Measurements from ENCODE around the gene TNIK. TPM values are rescaled to one million over a fixed set of nuclear protein-coding genes. Genes with fewer than 3 reads are reported as not detected.

The TNIK gene
- total RNA-seq, 4 donors from 2014 or later = 32.9 to 41.7 (median 38.0) TPM

GRCh38 chr3:171435143-171435542, 25.1 kb downstream of the TNIK start:
- Histone ChIP-seq H3K9me3 (no peaks in the 10 kb centered on the region), H3K4me1 (peaks cover 0 to 20% (median 0%) of the 10 kb centered on the region in 3 donors), H3K27me3 (no peaks in the 10 kb centered on the region), H3K36me3 (no peaks in the 10 kb centered on the region), H3K27ac (no peak overlapping the region), H3K4me3 (no peak overlapping the region)
- no peak for ATAC-seq
- WGBS, 2 donors (ENCODE audit: low coverage in 1 of 2) = 75 to 100% methylated on average over 1 of the region's 1 CpG
- TF ChIP-seq POLR2A (IDR thresholded peaks at IDR 0.05) = no peak
- no peak for TF ChIP-seq EP300 (IDR thresholded peaks at IDR 0.05)
- no peak for TF ChIP-seq CTCF (IDR thresholded peaks at IDR 0.05)
- TF ChIP-seq POLR2AphosphoS5 (IDR thresholded peaks at IDR 0.05) = no peak

DNA sequence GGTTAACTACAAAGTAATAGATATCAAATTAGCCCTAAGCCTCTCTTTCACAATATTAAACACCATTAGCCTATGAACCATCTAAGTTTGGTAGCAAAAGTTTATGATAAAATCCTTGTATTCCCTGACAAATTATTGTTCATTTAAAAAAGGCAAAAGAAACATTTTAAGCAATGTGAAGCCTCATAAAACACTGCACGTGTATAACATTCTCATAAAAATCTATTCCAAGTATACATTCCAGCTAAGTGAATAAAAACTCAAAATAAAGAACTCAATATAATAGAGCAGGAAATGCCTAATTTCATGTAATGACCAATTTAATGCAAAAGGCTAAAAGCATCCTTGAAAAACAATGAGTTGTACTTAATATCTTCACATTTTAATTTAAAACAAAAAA, 27.7 kb downstream of the TNIK start:
- Histone ChIP-seq H3K4me1 (peaks cover 0 to 18% (median 0%) of the 10 kb centered on the region in 3 donors), H3K4me3 (no peak overlapping the region), H3K27me3 (no peaks in the 10 kb centered on the region), H3K36me3 (no peaks in the 10 kb centered on the region), H3K27ac (no peak overlapping the region), H3K9me3 (no peaks in the 10 kb centered on the region)
- ATAC-seq = no peak
- TF ChIP-seq EP300 (IDR thresholded peaks at IDR 0.05) (no peak), POLR2A (IDR thresholded peaks at IDR 0.05) (no peak), POLR2AphosphoS5 (IDR thresholded peaks at IDR 0.05) (no peak), CTCF (IDR thresholded peaks at IDR 0.05) (no peak)
- 40 to 55% methylated on average over 1 of the region's 1 CpG for WGBS, 2 donors (ENCODE audit: low coverage in 1 of 2)

DNA sequence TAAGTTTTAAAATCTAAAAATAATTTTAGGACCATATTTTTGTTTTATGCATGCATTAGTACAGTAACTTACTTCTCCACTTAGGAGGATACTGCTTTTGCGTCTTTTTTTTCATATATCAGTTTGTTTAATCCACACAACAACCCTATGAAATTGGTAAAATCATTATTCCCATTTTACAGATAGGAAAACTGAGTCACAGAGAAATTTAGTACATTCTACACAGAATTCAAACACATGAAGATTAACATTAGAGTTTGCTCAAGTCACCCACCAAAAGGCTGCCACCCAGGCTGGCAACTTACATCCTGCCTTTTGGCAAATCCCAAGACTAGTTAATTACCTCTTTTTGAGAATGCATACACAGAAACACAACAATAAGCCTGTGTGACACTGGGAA, 28.7 kb downstream of the TNIK start:
- no peaks in the 10 kb centered on the region for H3K9me3 ChIP-seq
- no peak overlapping the region for H3K27ac ChIP-seq
- peaks cover 0 to 8% (median 0%) of the 10 kb centered on the region in 3 donors for H3K4me1 ChIP-seq
- 100% methylated on average over 1 of the region's 1 CpG; no CpG with 5 or more reads in 1 of the 2 donors for WGBS, 2 donors (ENCODE audit: low coverage in 1 of 2)
- no peaks in the 10 kb centered on the region for H3K36me3 ChIP-seq
- ATAC-seq = no peak
- TF ChIP-seq EP300 (IDR thresholded peaks at IDR 0.05) = no peak
- TF ChIP-seq POLR2A (IDR thresholded peaks at IDR 0.05) = no peak
- no peak for TF ChIP-seq POLR2AphosphoS5 (IDR thresholded peaks at IDR 0.05)
- no peak for TF ChIP-seq CTCF (IDR thresholded peaks at IDR 0.05)
- H3K27me3 ChIP-seq = no peaks in the 10 kb centered on the region
- H3K4me3 ChIP-seq = no peak overlapping the region

DNA sequence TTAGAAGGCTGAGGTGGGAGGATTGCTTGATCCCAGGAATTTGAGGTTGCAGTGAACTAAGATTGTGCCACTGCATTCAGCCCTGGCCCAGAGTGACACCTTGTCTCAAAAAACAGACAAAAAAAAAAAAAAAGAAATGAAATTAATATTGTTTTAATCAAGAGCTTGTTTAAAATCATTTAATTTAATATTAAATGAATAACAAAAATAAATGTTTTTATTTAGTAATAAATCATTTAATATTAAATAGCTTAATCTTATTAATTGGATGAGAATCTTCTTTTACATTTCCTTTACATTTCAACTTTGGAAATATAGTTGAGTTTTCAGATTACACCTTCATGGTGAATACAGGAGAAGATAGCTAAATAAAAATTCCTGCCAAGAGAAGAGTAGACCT, 29.7 kb downstream of the TNIK start:
- no peak for ATAC-seq
- Histone ChIP-seq H3K4me1 (no peaks in the 10 kb centered on the region), H3K36me3 (no peaks in the 10 kb centered on the region), H3K27ac (no peak overlapping the region), H3K9me3 (no peaks in the 10 kb centered on the region), H3K27me3 (no peaks in the 10 kb centered on the region), H3K4me3 (no peak overlapping the region)
- no peak for TF ChIP-seq EP300 (IDR thresholded peaks at IDR 0.05)
- TF ChIP-seq POLR2A (IDR thresholded peaks at IDR 0.05) = no peak
- no peak for TF ChIP-seq POLR2AphosphoS5 (IDR thresholded peaks at IDR 0.05)
- TF ChIP-seq CTCF (IDR thresholded peaks at IDR 0.05) = no peak

GRCh38 chr3:171429635-171430034, 30.6 kb downstream of the TNIK start:
- H3K4me3 ChIP-seq = no peak overlapping the region
- no peak for ATAC-seq
- no peaks in the 10 kb centered on the region for H3K27me3 ChIP-seq
- H3K4me1 ChIP-seq = no peaks in the 10 kb centered on the region
- H3K36me3 ChIP-seq = no peaks in the 10 kb centered on the region
- 94 to 100% methylated on average over 1 to 2 of the region's 2 CpGs for WGBS, 2 donors (ENCODE audit: low coverage in 1 of 2)
- TF ChIP-seq POLR2A (IDR thresholded peaks at IDR 0.05) (no peak), EP300 (IDR thresholded peaks at IDR 0.05) (no peak), POLR2AphosphoS5 (IDR thresholded peaks at IDR 0.05) (no peak), CTCF (IDR thresholded peaks at IDR 0.05) (no peak)
- no peaks in the 10 kb centered on the region for H3K9me3 ChIP-seq
- no peak overlapping the region for H3K27ac ChIP-seq

All from gastroesophageal sphincter (tissue), 4 donors.